ENCODE data around the gene NUP93. TPM values are rescaled to one million over a fixed set of nuclear protein-coding genes. Genes with fewer than 3 reads are reported as not detected.

The NUP93 gene
- total and polyA plus RNA-seq, 2 of the 8 experiments (the other 6 are each of a cell fraction or from before 2014, with no cell fraction given), result 147 to 201 TPM

DNA sequence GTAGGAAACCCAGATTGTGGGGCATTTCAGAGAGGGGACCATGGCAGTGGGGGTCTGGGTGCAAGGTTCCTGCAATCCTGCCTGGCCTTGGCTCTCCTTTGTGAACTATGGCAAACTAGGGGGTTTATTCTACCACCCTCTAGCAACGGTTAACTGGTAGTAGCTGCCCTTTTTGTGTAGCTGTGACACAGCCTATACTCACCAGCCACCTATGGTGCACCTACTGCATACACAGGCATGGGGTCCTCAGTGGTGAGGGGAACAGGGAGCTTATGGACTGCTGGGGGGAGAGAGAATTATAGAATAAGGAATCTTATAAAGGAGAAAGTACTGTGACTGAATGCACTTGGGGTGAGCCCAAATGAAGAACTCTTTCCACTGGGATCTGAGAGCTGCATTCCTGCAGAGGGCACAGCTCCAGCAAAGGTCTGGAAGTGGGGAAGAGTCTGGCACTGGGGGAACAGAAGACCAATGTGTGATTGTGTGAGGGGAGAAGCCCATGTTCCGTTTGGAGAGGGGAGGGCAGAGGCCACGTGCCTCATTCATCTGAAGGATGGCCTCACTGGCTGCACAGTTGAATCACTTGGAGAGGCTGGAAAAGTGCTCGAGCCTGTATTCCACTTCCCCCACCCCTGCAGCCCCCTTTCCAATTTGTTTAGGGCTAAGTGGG is 45.5 kb upstream of the NUP93 start:
- Histone ChIP-seq H2AFZ (ENCODE audit: low read length) (no peak overlapping the region), H3K79me2 (ENCODE audit: control insufficient read depth in 1 of 2, insufficient read depth in 2 of 2, low read length in 2 of 2) (no peaks in the 10 kb centered on the region), H3K14ac (ENCODE audit: insufficient read length) (no peak overlapping the region), H3K56ac (replicated peaks; ENCODE audit: insufficient read length, low read depth, low read length) (no peak overlapping the region), H2BK20ac (ENCODE audit: low read length) (no peak overlapping the region), H4K91ac (replicated peaks; ENCODE audit: insufficient read length, low read length) (no peak overlapping the region), H2BK5ac (ENCODE audit: low read depth, low read length) (no peak overlapping the region), H3K27me3 (replicated peaks in 1 of 4; ENCODE audit: control insufficient read depth in 3 of 4, extremely low read depth in 1 of 4, insufficient read depth in 3 of 4, low read length in 3 of 4) (peaks cover 0 to 34% (median 20%) of the 10 kb centered on the region in 4 experiments; a peak in 5 of 7 replicates), H3K23ac (ENCODE audit: insufficient read length) (no peak overlapping the region), H3K79me1 (ENCODE audit: low read depth, low read length) (no peaks in the 10 kb centered on the region; the same call in 1 of the 2 replicates), H3K9me3 (ENCODE audit: insufficient read depth in 2 of 2, low read depth in 1 of 2, low read length in 1 of 2) (no peaks in the 10 kb centered on the region), H2BK12ac (ENCODE audit: low read depth, low read length) (no peak overlapping the region), H3K4me3 (ENCODE audit: extremely low read depth in 1 of 4, insufficient read depth in 2 of 4, low read depth in 3 of 4, low read length in 4 of 4) (no peak overlapping the region), H3K4ac (replicated peaks; ENCODE audit: insufficient read length, low read depth, low read length) (no peak overlapping the region), H3K27ac (ENCODE audit: low read depth, low read length) (no peak overlapping the region), H3K4me2 (ENCODE audit: insufficient read depth in 1 of 2, low read depth in 2 of 2, low read length in 2 of 2) (peak overlapping the region in 1 of 2 experiments; percentile 100; a peak in 1 of 4 replicates), H3K9ac (replicated peaks in 1 of 4; ENCODE audit: extremely low read depth in 1 of 4, low read depth in 3 of 4, low read length in 3 of 4) (no peak overlapping the region), H4K5ac (ENCODE audit: insufficient read length, low read depth, low read length) (no peak overlapping the region), H2AK5ac (ENCODE audit: low read depth, low read length) (no peak overlapping the region), H4K8ac (ENCODE audit: extremely low read depth, insufficient read depth, low read length) (no peak overlapping the region; the same call in 1 of the 2 replicates), H3K18ac (ENCODE audit: extremely low read depth, low read length) (no peak overlapping the region), H3K36me3 (ENCODE audit: control insufficient read depth in 2 of 4, insufficient read depth in 4 of 4, low read length in 3 of 4) (peaks cover 0 to 3% (median 0%) of the 10 kb centered on the region in 4 experiments; a peak in 1 of 8 replicates), H3K23me2 (ENCODE audit: low read depth, low read length) (peaks cover 10% of the 10 kb centered on the region), H3K4me1 (replicated peaks in 1 of 4; ENCODE audit: control insufficient read depth in 3 of 4, insufficient read depth in 4 of 4, low read length in 3 of 4) (peaks cover 0 to 19% (median 8%) of the 10 kb centered on the region in 4 experiments; a peak in 6 of 7 replicates), H2BK15ac (ENCODE audit: low read length) (0 out of 2 replicates have a peak overlapping the region, but pooled peaks have one; percentile 32), H4K20me1 (replicated peaks in 1 of 2; ENCODE audit: control insufficient read depth in 1 of 2, insufficient read depth in 2 of 2, low read length in 2 of 2) (peaks cover 0 to 1% of the 10 kb centered on the region in 2 experiments), H2BK120ac (replicated peaks; ENCODE audit: low read depth, low read length) (no peak overlapping the region)
- FAIRE-seq (no peak), DNase-seq (ENCODE audit: low read depth in 1 of 2, low spot score in 2 of 2) (no peak)
- ChIA-PET CTCF (ENCODE audit: partially characterized antibody) (interaction anchor here (0.6 to 4.5 kb wide), 4 partner anchors 11 to 185 kb away, joined by 3 to 37 read pairs (median 5); no protein-coding TSS in a partner anchor), POLR2A (ENCODE audit: partially characterized antibody) (interaction anchor here (1.2 to 12.9 kb wide), 10 partner anchors 8 to 137 kb away, joined by 3 to 205 read pairs (median 8); partner anchors contain the start of genes MT1A, MT1E, MT1G and MT1H)
- no peak for TF ChIP-seq EP300 (IDR thresholded peaks at IDR 0.05; ENCODE audit: borderline replicate concordance in 1 of 2, low read depth in 2 of 2, low read length in 2 of 2)
- TF ChIP-seq RFX5 (IDR thresholded peaks at IDR 0.05; ENCODE audit: borderline replicate concordance, low read depth, low read length), result no peak
- TF ChIP-seq SIX5 (IDR thresholded peaks at IDR 0.05; ENCODE audit: low read depth, low read length), result no peak
- TF ChIP-seq BACH1 (IDR thresholded peaks at IDR 0.05; ENCODE audit: low read length), result no peak
- 76% methylated on average over 4 of the region's 4 CpGs; no CpG with 5 or more reads in 1 of the 2 experiments for WGBS, 2 experiments (ENCODE audit: extremely low coverage in 1 of 2, insufficient coverage in 1 of 2, insufficient read length in 1 of 2, insufficient replicate concordance in 2 of 2, low coverage in 1 of 2, low lambda C conversion rate in 2 of 2, missing lambda C conversion rate in 1 of 2)

Data from H1 (cell line).